Mammary epithelial cell (primary cell): ENCODE measurements around the gene CEP112.

Experiments
- CTCF ChIP-seq, 2 donors: IDR thresholded peaks in 1 of 2; conservative IDR thresholded peaks in 1 of 2; 2 replicates each; pipeline ENCODE4 v1.5.1; 2011 to 2012; ENCODE audit warnings: inconsistent platforms in 2 of 2, low read length in 2 of 2, mild to moderate bottlenecking in 2 of 2, control low read depth in 1 of 2, low read depth in 1 of 2; ENCODE audit not compliant: insufficient read depth in 1 of 2; ENCODE audit errors: extremely low read depth in 1 of 2
- EZH2 ChIP-seq: IDR thresholded peaks from 2 replicates; pipeline ENCODE4 v1.6.1; 2012; ENCODE audit warnings: low read length, inconsistent platforms, borderline replicate concordance

- TF ChIP-seq CTCF (conservative IDR thresholded peaks at IDR 0.05 in 1 of 2, IDR thresholded peaks at IDR 0.05 in 1 of 2; ENCODE audit: extremely low read depth in 1 of 2, insufficient read depth in 1 of 2, low read depth in 1 of 2, low read length in 2 of 2) (no peak), EZH2 (no peak)
Observed at GRCh38 chr17:65895969-65896368, 296.0 kb downstream of the CEP112 start.
